ENCODE results near the gene ATP9A. TPM values are rescaled to one million over a fixed set of nuclear protein-coding genes. Genes with fewer than 3 reads are reported as not detected.
"Not testable (repeated sequence)": the region's sequence is repeated elsewhere in the genome, so short reads cannot be mapped to it uniquely, and the experiment has no call there.

Gene ATP9A
- total RNA-seq, 4 donors from 2014 or later, result 15.1 to 50.8 (median 30.0) TPM

- Histone ChIP-seq H3K4me3 (no peak overlapping the region), H3K9me3 (no peaks in the 10 kb centered on the region), H3K4me1 (no peaks in the 10 kb centered on the region), H3K36me3 (no peaks in the 10 kb centered on the region), H3K27me3 (no peaks in the 10 kb centered on the region), H3K27ac (no peak overlapping the region)
- no peak for TF ChIP-seq CTCF (IDR thresholded peaks at IDR 0.05)
- TF ChIP-seq POLR2A (IDR thresholded peaks at IDR 0.05), result no peak
- intact Hi-C loops (cut with DNase I; ENCODE audit: low total_unique reads), result no loop called here
- DNase-seq, result no peak
These were observed 111.4 kb downstream of the ATP9A start for GRCh38 chr20:51656726-51657260.

- H3K9me3 ChIP-seq; H3K36me3 ChIP-seq; H3K27ac ChIP-seq; H3K4me3 ChIP-seq; H3K4me1 ChIP-seq; intact Hi-C loops (cut with DNase I; ENCODE audit: low total_unique reads); H3K27me3 ChIP-seq; DNase-seq: not testable (repeated sequence)
These were observed 112.1 kb downstream of the ATP9A start for GRCh38 chr20:51656089-51656488.

- no peaks in the 10 kb centered on the region for H3K27me3 ChIP-seq
- TF ChIP-seq POLR2A (IDR thresholded peaks at IDR 0.05), result no peak
- TF ChIP-seq CTCF (IDR thresholded peaks at IDR 0.05), result no peak
- no peaks in the 10 kb centered on the region for H3K36me3 ChIP-seq
- H3K4me1 ChIP-seq, result no peaks in the 10 kb centered on the region
- H3K4me3 ChIP-seq, result no peak overlapping the region
- H3K27ac ChIP-seq, result no peak overlapping the region
- intact Hi-C loops (cut with DNase I; ENCODE audit: low total_unique reads), result no loop called here
- DNase-seq, result no peak
- H3K9me3 ChIP-seq, result no peaks in the 10 kb centered on the region
These were observed 113.7 kb downstream of the ATP9A start for GRCh38 chr20:51654495-51654894.

- no peak overlapping the region for H3K27ac ChIP-seq
- no peak for DNase-seq
- H3K4me1 ChIP-seq, result no peaks in the 10 kb centered on the region
- H3K27me3 ChIP-seq, result no peaks in the 10 kb centered on the region
- no peak for TF ChIP-seq CTCF (IDR thresholded peaks at IDR 0.05)
- H3K36me3 ChIP-seq, result no peaks in the 10 kb centered on the region
- intact Hi-C loops (cut with DNase I; ENCODE audit: low total_unique reads), result no loop called here
- no peak overlapping the region for H3K4me3 ChIP-seq
- H3K9me3 ChIP-seq, result no peaks in the 10 kb centered on the region
These were observed 114.1 kb downstream of the ATP9A start for GRCh38 chr20:51654060-51654459.

- H3K4me3 ChIP-seq, result no peak overlapping the region
- no peak for DNase-seq
- no peaks in the 10 kb centered on the region for H3K4me1 ChIP-seq
- H3K27me3 ChIP-seq, result no peaks in the 10 kb centered on the region
- no peak overlapping the region for H3K27ac ChIP-seq
- H3K36me3 ChIP-seq, result no peaks in the 10 kb centered on the region
- intact Hi-C loops (cut with DNase I; ENCODE audit: low total_unique reads), result no loop called here
- H3K9me3 ChIP-seq, result no peaks in the 10 kb centered on the region
- TF ChIP-seq CTCF (IDR thresholded peaks at IDR 0.05) (no peak), POLR2A (IDR thresholded peaks at IDR 0.05) (no peak)
These were observed 115.0 kb downstream of the ATP9A start for GRCh38 chr20:51653226-51653625.
